ENCODE results near the gene DSCAML1. TPM values are rescaled to one million over a fixed set of nuclear protein-coding genes. Genes with fewer than 3 reads are reported as not detected.

DSCAML1 gene
- polyA plus RNA-seq, 1 donor from 2014 or later, result not detected

GRCh38 chr11:117686711-117687110, 110.3 kb downstream of the DSCAML1 start:
- no peak overlapping the region for H3K4me3 Mint-ChIP-seq
- H3K27ac Mint-ChIP-seq, result no peak overlapping the region
- H3K4me1 Mint-ChIP-seq, result no peaks in the 10 kb centered on the region
- peaks cover 10% of the 10 kb centered on the region for H3K27me3 Mint-ChIP-seq
- no peaks in the 10 kb centered on the region for H3K36me3 Mint-ChIP-seq
- H3K9me3 Mint-ChIP-seq, result no peaks in the 10 kb centered on the region

- Mint-ChIP-seq H3K4me1 (no peaks in the 10 kb centered on the region), H3K27me3 (peaks cover 7% of the 10 kb centered on the region), H3K4me3 (no peak overlapping the region), H3K9me3 (no peaks in the 10 kb centered on the region), H3K36me3 (no peaks in the 10 kb centered on the region), H3K27ac (no peak overlapping the region)
These were observed 111.5 kb downstream of the DSCAML1 start for GRCh38 chr11:117685566-117685965.

GRCh38 chr11:117684731-117685130, 112.3 kb downstream of the DSCAML1 start:
- Mint-ChIP-seq H3K4me1 (no peaks in the 10 kb centered on the region), H3K27ac (no peak overlapping the region), H3K36me3 (no peaks in the 10 kb centered on the region), H3K27me3 (peaks cover 7% of the 10 kb centered on the region), H3K4me3 (no peak overlapping the region), H3K9me3 (no peaks in the 10 kb centered on the region)

GRCh38 chr11:117684111-117684510, 112.9 kb downstream of the DSCAML1 start:
- no peaks in the 10 kb centered on the region for H3K4me1 Mint-ChIP-seq
- no peaks in the 10 kb centered on the region for H3K36me3 Mint-ChIP-seq
- H3K27me3 Mint-ChIP-seq, result peaks cover 7% of the 10 kb centered on the region
- H3K4me3 Mint-ChIP-seq, result no peak overlapping the region
- H3K27ac Mint-ChIP-seq, result no peak overlapping the region
- H3K9me3 Mint-ChIP-seq, result no peaks in the 10 kb centered on the region

- H3K4me3 Mint-ChIP-seq, result no peak overlapping the region
- peaks cover 2% of the 10 kb centered on the region for H3K27me3 Mint-ChIP-seq
- no peaks in the 10 kb centered on the region for H3K9me3 Mint-ChIP-seq
- H3K27ac Mint-ChIP-seq, result no peak overlapping the region
- no peaks in the 10 kb centered on the region for H3K4me1 Mint-ChIP-seq
- H3K36me3 Mint-ChIP-seq, result no peaks in the 10 kb centered on the region
These were observed 115.6 kb downstream of the DSCAML1 start for GRCh38 chr11:117681438-117681837.

GRCh38 chr11:117679461-117679860, 117.6 kb downstream of the DSCAML1 start:
- no peak overlapping the region for H3K27ac Mint-ChIP-seq
- no peaks in the 10 kb centered on the region for H3K4me1 Mint-ChIP-seq
- peaks cover 4% of the 10 kb centered on the region for H3K27me3 Mint-ChIP-seq
- no peak overlapping the region for H3K4me3 Mint-ChIP-seq
- H3K36me3 Mint-ChIP-seq, result no peaks in the 10 kb centered on the region
- H3K9me3 Mint-ChIP-seq, result no peaks in the 10 kb centered on the region

GRCh38 chr11:117678658-117679406, 118.2 kb downstream of the DSCAML1 start:
- H3K27me3 Mint-ChIP-seq, result peaks cover 8% of the 10 kb centered on the region

GRCh38 chr11:117677729-117678310, 119.2 kb downstream of the DSCAML1 start:
- no peak overlapping the region for H3K27ac Mint-ChIP-seq
- H3K27me3 Mint-ChIP-seq, result peaks cover 8% of the 10 kb centered on the region
- no peaks in the 10 kb centered on the region for H3K9me3 Mint-ChIP-seq
- H3K4me3 Mint-ChIP-seq, result no peak overlapping the region
- peaks cover 1% of the 10 kb centered on the region for H3K36me3 Mint-ChIP-seq
- H3K4me1 Mint-ChIP-seq, result no peaks in the 10 kb centered on the region

More at GRCh38 chr11:117678658-117679406, 118.2 kb downstream of the DSCAML1 start:
- Mint-ChIP-seq H3K36me3 (peaks cover 1% of the 10 kb centered on the region), H3K4me3 (no peak overlapping the region), H3K4me1 (no peaks in the 10 kb centered on the region), H3K9me3 (no peaks in the 10 kb centered on the region), H3K27ac (no peak overlapping the region)

- H3K9me3 Mint-ChIP-seq, result no peaks in the 10 kb centered on the region
- H3K27me3 Mint-ChIP-seq, result peaks cover 8% of the 10 kb centered on the region
These were observed 120.5 kb downstream of the DSCAML1 start for GRCh38 chr11:117676501-117676900.

GRCh38 chr11:117673602-117674001, 123.4 kb downstream of the DSCAML1 start:
- peaks cover 14% of the 10 kb centered on the region for H3K27me3 Mint-ChIP-seq
- H3K36me3 Mint-ChIP-seq, result peaks cover 4% of the 10 kb centered on the region
- H3K9me3 Mint-ChIP-seq, result peaks cover 0 to 2% (median 0%) of the 10 kb centered on the region in 3 donors
- H3K4me3 Mint-ChIP-seq, result no peak overlapping the region
- no peaks in the 10 kb centered on the region for H3K4me1 Mint-ChIP-seq
- no peak overlapping the region for H3K27ac Mint-ChIP-seq

More at GRCh38 chr11:117676501-117676900, 120.5 kb downstream of the DSCAML1 start:
- no peak overlapping the region for H3K27ac Mint-ChIP-seq
- H3K4me3 Mint-ChIP-seq, result no peak overlapping the region
- no peaks in the 10 kb centered on the region for H3K4me1 Mint-ChIP-seq
- H3K36me3 Mint-ChIP-seq, result peaks cover 1% of the 10 kb centered on the region

GRCh38 chr11:117671370-117671769, 125.6 kb downstream of the DSCAML1 start:
- no peak overlapping the region for H3K4me3 Mint-ChIP-seq
- no peaks in the 10 kb centered on the region for H3K4me1 Mint-ChIP-seq

GRCh38 chr11:117670924-117671323, 126.1 kb downstream of the DSCAML1 start:
- Mint-ChIP-seq H3K36me3 (peaks cover 4% of the 10 kb centered on the region), H3K4me1 (no peaks in the 10 kb centered on the region), H3K27ac (no peak overlapping the region), H3K9me3 (peaks cover 0 to 2% (median 0%) of the 10 kb centered on the region in 3 donors), H3K4me3 (no peak overlapping the region), H3K27me3 (peaks cover 15% of the 10 kb centered on the region)

More at GRCh38 chr11:117671370-117671769, 125.6 kb downstream of the DSCAML1 start:
- Mint-ChIP-seq H3K36me3 (peaks cover 4% of the 10 kb centered on the region), H3K27me3 (peaks cover 16% of the 10 kb centered on the region), H3K27ac (no peak overlapping the region), H3K9me3 (peaks cover 0 to 2% (median 0%) of the 10 kb centered on the region in 3 donors)

GRCh38 chr11:117670443-117670842, 126.6 kb downstream of the DSCAML1 start:
- Mint-ChIP-seq H3K27me3 (peaks cover 13% of the 10 kb centered on the region), H3K4me1 (no peaks in the 10 kb centered on the region), H3K27ac (no peak overlapping the region), H3K9me3 (peaks cover 0 to 2% (median 0%) of the 10 kb centered on the region in 3 donors), H3K36me3 (peaks cover 4% of the 10 kb centered on the region), H3K4me3 (no peak overlapping the region)

- Mint-ChIP-seq H3K36me3 (peaks cover 4% of the 10 kb centered on the region), H3K27me3 (peaks cover 17% of the 10 kb centered on the region), H3K4me1 (no peaks in the 10 kb centered on the region), H3K9me3 (peaks cover 0 to 2% (median 0%) of the 10 kb centered on the region in 3 donors), H3K4me3 (no peak overlapping the region), H3K27ac (no peak overlapping the region)
These were observed 127.4 kb downstream of the DSCAML1 start for GRCh38 chr11:117669616-117670015.

- H3K27me3 Mint-ChIP-seq, result peaks cover 16% of the 10 kb centered on the region
- H3K27ac Mint-ChIP-seq, result no peak overlapping the region
- H3K4me1 Mint-ChIP-seq, result no peaks in the 10 kb centered on the region
- peaks cover 3% of the 10 kb centered on the region for H3K36me3 Mint-ChIP-seq
- no peak overlapping the region for H3K4me3 Mint-ChIP-seq
- peaks cover 0 to 2% (median 0%) of the 10 kb centered on the region in 3 donors for H3K9me3 Mint-ChIP-seq
These were observed 128.0 kb downstream of the DSCAML1 start for GRCh38 chr11:117669062-117669461.

- peaks cover 19% of the 10 kb centered on the region for H3K27me3 Mint-ChIP-seq
- peaks cover 3% of the 10 kb centered on the region for H3K36me3 Mint-ChIP-seq
- peaks cover 0 to 2% (median 0%) of the 10 kb centered on the region in 3 donors for H3K9me3 Mint-ChIP-seq
- no peaks in the 10 kb centered on the region for H3K4me1 Mint-ChIP-seq
- H3K27ac Mint-ChIP-seq, result no peak overlapping the region
- H3K4me3 Mint-ChIP-seq, result no peak overlapping the region
These were observed 128.7 kb downstream of the DSCAML1 start for GRCh38 chr11:117668321-117668751.
